Subcutaneous abdominal adipose tissue (tissue), 5 donors: ENCODE results near the gene MACROD2.

Experiments used
- H3K27ac ChIP-seq: one replicate; pipeline ENCODE4 v1.7.0; 2013; ENCODE audit warnings: low read depth, mild to moderate bottlenecking, inconsistent platforms, low read length, moderate library complexity
- H3K27me3 ChIP-seq, 5 donors: one replicate each; pipeline ENCODE4 v1.7.0; 2013; ENCODE audit warnings: low read length in 5 of 5, inconsistent platforms in 1 of 5; ENCODE audit not compliant: control insufficient read depth in 5 of 5, insufficient read depth in 4 of 5
- H3K36me3 ChIP-seq, 5 donors: one replicate each; pipeline ENCODE4 v1.7.0; 2013; ENCODE audit warnings: low read length in 5 of 5; ENCODE audit not compliant: control insufficient read depth in 5 of 5, insufficient read depth in 5 of 5
- H3K4me1 ChIP-seq, 5 donors: one replicate each; pipeline ENCODE4 v1.7.0; 2013; ENCODE audit warnings: low read length in 5 of 5, mild to moderate bottlenecking in 3 of 5, moderate library complexity in 1 of 5; ENCODE audit not compliant: control insufficient read depth in 5 of 5, insufficient read depth in 5 of 5
- H3K4me3 ChIP-seq, 5 donors: one replicate each; pipeline ENCODE4 v1.7.0; 2013; ENCODE audit warnings: low read length in 5 of 5, low read depth in 1 of 5
- H3K9ac ChIP-seq, 5 donors: one replicate each; pipeline ENCODE4 v1.7.0; 2013; ENCODE audit warnings: low read length in 5 of 5, mild to moderate bottlenecking in 4 of 5, moderate library complexity in 3 of 5
- H3K9me3 ChIP-seq, 5 donors: one replicate each; pipeline ENCODE4 v1.7.0; 2013; ENCODE audit warnings: low read length in 5 of 5; ENCODE audit not compliant: control insufficient read depth in 5 of 5
- donor health status: healthy.
- donor health status: healthy.
- donor health status: healthy.
- donor health status: healthy.
- donor health status: healthy.

The MACROD2 gene

GRCh38 chr20:15575255-15575654 lies 1579.9 kb downstream of the MACROD2 start:
- Histone ChIP-seq H3K27ac (no peak overlapping the region), H3K9ac (no peak overlapping the region), H3K9me3 (no peaks in the 10 kb centered on the region)

GRCh38 chr20:15576411-15576810 lies 1581.1 kb downstream of the MACROD2 start:
- H3K4me3 ChIP-seq: no peak overlapping the region
- H3K9me3 ChIP-seq: no peaks in the 10 kb centered on the region

More at GRCh38 chr20:15575255-15575654, 1579.9 kb downstream of the MACROD2 start:
- no peaks in the 10 kb centered on the region for H3K27me3 ChIP-seq
- no peak overlapping the region for H3K4me3 ChIP-seq
- no peaks in the 10 kb centered on the region for H3K4me1 ChIP-seq
- H3K36me3 ChIP-seq: no peaks in the 10 kb centered on the region

GRCh38 chr20:15578113-15578512 lies 1582.8 kb downstream of the MACROD2 start:
- Histone ChIP-seq H3K27me3 (no peaks in the 10 kb centered on the region), H3K9ac (no peak overlapping the region), H3K9me3 (no peaks in the 10 kb centered on the region), H3K4me1 (no peaks in the 10 kb centered on the region), H3K36me3 (no peaks in the 10 kb centered on the region), H3K4me3 (no peak overlapping the region), H3K27ac (no peak overlapping the region)

More at GRCh38 chr20:15576411-15576810, 1581.1 kb downstream of the MACROD2 start:
- Histone ChIP-seq H3K27ac (no peak overlapping the region), H3K27me3 (no peaks in the 10 kb centered on the region), H3K36me3 (no peaks in the 10 kb centered on the region), H3K9ac (no peak overlapping the region), H3K4me1 (no peaks in the 10 kb centered on the region)

- Histone ChIP-seq H3K4me3 (no peak overlapping the region), H3K4me1 (no peaks in the 10 kb centered on the region), H3K9me3 (no peaks in the 10 kb centered on the region), H3K27ac (no peak overlapping the region), H3K9ac (no peak overlapping the region), H3K36me3 (no peaks in the 10 kb centered on the region), H3K27me3 (no peaks in the 10 kb centered on the region)
These were observed 1584.4 kb downstream of the MACROD2 start for GRCh38 chr20:15579688-15580087.

GRCh38 chr20:15582146-15582760 lies 1586.9 kb downstream of the MACROD2 start:
- H3K4me3 ChIP-seq: no peak overlapping the region
- no peaks in the 10 kb centered on the region for H3K9me3 ChIP-seq
- H3K36me3 ChIP-seq: no peaks in the 10 kb centered on the region
- H3K9ac ChIP-seq: no peak overlapping the region
- no peaks in the 10 kb centered on the region for H3K4me1 ChIP-seq
- H3K27ac ChIP-seq: no peak overlapping the region
- no peaks in the 10 kb centered on the region for H3K27me3 ChIP-seq

GRCh38 chr20:15584507-15584906 lies 1589.2 kb downstream of the MACROD2 start:
- Histone ChIP-seq H3K27ac (no peak overlapping the region), H3K9me3 (no peaks in the 10 kb centered on the region), H3K36me3 (no peaks in the 10 kb centered on the region), H3K9ac (no peak overlapping the region), H3K27me3 (no peaks in the 10 kb centered on the region), H3K4me1 (no peaks in the 10 kb centered on the region), H3K4me3 (no peak overlapping the region)

- Histone ChIP-seq H3K36me3 (no peaks in the 10 kb centered on the region), H3K9ac (no peak overlapping the region)
These were observed 1597.8 kb downstream of the MACROD2 start for GRCh38 chr20:15593081-15593480.

GRCh38 chr20:15594158-15594695 lies 1598.9 kb downstream of the MACROD2 start:
- H3K9me3 ChIP-seq: no peaks in the 10 kb centered on the region
- H3K27ac ChIP-seq: no peak overlapping the region

More at GRCh38 chr20:15593081-15593480, 1597.8 kb downstream of the MACROD2 start:
- no peak overlapping the region for H3K27ac ChIP-seq
- no peaks in the 10 kb centered on the region for H3K4me1 ChIP-seq
- no peaks in the 10 kb centered on the region for H3K9me3 ChIP-seq
- no peaks in the 10 kb centered on the region for H3K27me3 ChIP-seq
- no peak overlapping the region for H3K4me3 ChIP-seq

GRCh38 chr20:15596220-15596890 lies 1601.0 kb downstream of the MACROD2 start:
- Histone ChIP-seq H3K4me3 (no peak overlapping the region), H3K27me3 (no peaks in the 10 kb centered on the region), H3K9ac (no peak overlapping the region), H3K36me3 (no peaks in the 10 kb centered on the region), H3K4me1 (no peaks in the 10 kb centered on the region), H3K9me3 (no peaks in the 10 kb centered on the region), H3K27ac (no peak overlapping the region)

More at GRCh38 chr20:15594158-15594695, 1598.9 kb downstream of the MACROD2 start:
- no peak overlapping the region for H3K9ac ChIP-seq
- no peaks in the 10 kb centered on the region for H3K27me3 ChIP-seq
- no peak overlapping the region for H3K4me3 ChIP-seq
- no peaks in the 10 kb centered on the region for H3K36me3 ChIP-seq
- no peaks in the 10 kb centered on the region for H3K4me1 ChIP-seq

GRCh38 chr20:15597306-15597705 lies 1602.0 kb downstream of the MACROD2 start:
- Histone ChIP-seq H3K9ac (no peak overlapping the region), H3K4me1 (no peaks in the 10 kb centered on the region), H3K27me3 (no peaks in the 10 kb centered on the region), H3K9me3 (no peaks in the 10 kb centered on the region), H3K4me3 (no peak overlapping the region), H3K27ac (no peak overlapping the region), H3K36me3 (no peaks in the 10 kb centered on the region)
